Effector memory CD4-positive, alpha-beta T cell (primary cell): Measurements from ENCODE around the gene CLMN.

Experiments used
- DNase-seq, 3 donors: peaks; one replicate each; pipeline ENCODE4 v3.0.0-alpha.2; 2020
- H3K27ac ChIP-seq: 2 replicates; pipeline ENCODE4 v1.7.0; 2013; ENCODE audit warnings: mild to moderate bottlenecking, low read length, moderate library complexity; ENCODE audit not compliant: insufficient read depth, poor library complexity, severe bottlenecking
- H3K27me3 ChIP-seq: replicated peaks from 2 replicates; pipeline ENCODE4 v1.7.0; 2013; ENCODE audit warnings: mild to moderate bottlenecking, low read length; ENCODE audit not compliant: insufficient read depth, control insufficient read depth, poor library complexity, severe bottlenecking
- H3K36me3 ChIP-seq: 2 replicates; pipeline ENCODE4 v1.7.0; 2013; ENCODE audit warnings: mild to moderate bottlenecking, low read length, moderate library complexity; ENCODE audit not compliant: control insufficient read depth, insufficient read depth
- H3K4me1 ChIP-seq: 2 replicates; pipeline ENCODE4 v1.7.0; 2013; ENCODE audit warnings: low read length, mild to moderate bottlenecking; ENCODE audit not compliant: control insufficient read depth, insufficient read depth, poor library complexity, severe bottlenecking
- H3K4me3 ChIP-seq: 2 replicates; pipeline ENCODE4 v1.7.0; 2013; ENCODE audit warnings: low read length, low read depth, mild to moderate bottlenecking; ENCODE audit not compliant: insufficient read depth, poor library complexity, severe bottlenecking
- H3K9me3 ChIP-seq: 2 replicates; pipeline ENCODE4 v1.7.0; 2013; ENCODE audit warnings: mild to moderate bottlenecking, low read length, moderate library complexity; ENCODE audit not compliant: control insufficient read depth

CLMN gene

DNA sequence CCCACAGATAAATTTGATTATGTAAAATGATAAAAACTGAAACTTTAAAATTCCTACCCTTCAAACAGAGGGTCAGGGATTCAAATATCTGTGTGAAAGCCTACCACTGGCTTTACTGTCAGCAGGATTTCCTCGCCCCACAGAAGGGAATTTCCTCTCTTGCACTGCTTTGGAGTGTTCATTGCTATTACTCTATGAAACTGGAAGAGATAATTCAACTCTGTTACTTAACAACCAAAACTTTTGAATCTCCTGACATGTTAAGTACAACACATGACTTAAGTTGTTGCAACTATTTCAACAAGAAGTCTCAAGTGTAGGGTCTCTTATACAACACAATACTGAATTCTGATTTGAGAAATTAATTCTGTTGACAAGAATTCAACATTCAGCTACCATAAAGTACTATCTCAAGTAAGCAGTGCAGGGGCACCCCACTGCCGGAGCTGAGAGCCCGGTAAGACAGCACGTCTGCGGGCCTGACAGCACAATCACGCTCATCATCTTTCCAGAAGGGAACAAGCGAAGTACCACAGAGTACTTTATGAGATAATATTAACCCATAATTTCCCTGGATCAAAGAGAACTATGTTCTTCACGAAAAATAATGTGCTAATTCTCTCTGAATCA lies 185.3 kb downstream of the CLMN start:
- no peaks in the 10 kb centered on the region for H3K27me3 ChIP-seq
- no peak overlapping the region for H3K4me3 ChIP-seq
- DNase-seq = no peak
- H3K4me1 ChIP-seq = no peaks in the 10 kb centered on the region
- H3K36me3 ChIP-seq = peaks cover 16% of the 10 kb centered on the region
- no peak overlapping the region for H3K27ac ChIP-seq
- no peaks in the 10 kb centered on the region for H3K9me3 ChIP-seq

DNA sequence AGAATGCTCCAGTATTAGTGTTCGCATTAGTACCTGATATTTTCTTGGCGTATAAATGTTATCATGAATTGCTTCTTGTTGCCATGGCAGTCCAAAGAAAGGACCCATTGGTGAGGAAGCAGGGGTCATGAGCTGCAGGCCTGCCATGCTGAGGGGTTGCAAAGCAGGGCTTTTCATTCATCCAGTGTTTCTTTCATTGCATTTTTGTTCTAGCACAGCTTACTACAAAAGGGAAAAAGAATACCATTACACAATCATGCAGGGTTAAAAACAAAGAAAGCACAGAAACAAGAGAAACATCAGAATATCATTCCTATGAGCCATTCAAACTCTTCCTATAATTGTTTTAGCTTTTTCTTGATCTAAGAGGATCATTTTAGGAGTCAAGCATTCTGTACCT lies 186.4 kb downstream of the CLMN start:
- H3K4me3 ChIP-seq = no peak overlapping the region
- no peak for DNase-seq
- H3K36me3 ChIP-seq = peaks cover 21% of the 10 kb centered on the region
- H3K27me3 ChIP-seq = no peaks in the 10 kb centered on the region
- no peaks in the 10 kb centered on the region for H3K9me3 ChIP-seq
- no peak overlapping the region for H3K27ac ChIP-seq
- H3K4me1 ChIP-seq = no peaks in the 10 kb centered on the region

DNA sequence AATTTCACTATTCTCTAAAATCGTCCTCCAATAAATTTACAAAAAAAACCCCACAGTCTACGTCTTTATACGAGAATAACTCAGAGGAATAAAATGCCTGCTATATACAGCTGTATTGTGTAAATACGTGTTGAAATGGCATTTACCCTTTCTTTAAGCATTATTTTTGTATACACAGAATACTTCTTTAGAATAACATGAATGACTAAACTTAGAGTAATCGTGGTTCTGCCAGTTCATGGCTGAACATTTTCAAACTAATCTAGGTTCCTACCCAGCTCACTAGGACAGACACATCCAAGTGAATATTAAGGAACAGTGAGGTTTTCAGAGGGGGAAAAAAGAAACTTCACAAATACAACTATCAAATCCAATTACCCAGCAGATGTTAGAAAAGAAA lies 186.9 kb downstream of the CLMN start:
- Histone ChIP-seq H3K36me3 (peaks cover 21% of the 10 kb centered on the region), H3K4me1 (no peaks in the 10 kb centered on the region), H3K4me3 (no peak overlapping the region), H3K9me3 (no peaks in the 10 kb centered on the region), H3K27me3 (no peaks in the 10 kb centered on the region), H3K27ac (no peak overlapping the region)
- no peak for DNase-seq
